ENCODE measurements around the gene KBTBD2.

- no peak for TF ChIP-seq CTCF (IDR thresholded peaks at IDR 0.05)
- no peak for TF ChIP-seq EZH2 (IDR thresholded peaks at IDR 0.05; ENCODE audit: borderline replicate concordance, insufficient read depth, low read depth, low read length, poor library complexity, severe bottlenecking)
Measured at GRCh38 chr7:32860090-32860489, 31.5 kb downstream of the KBTBD2 start.

Measured in B cell (primary cell).